Upper lobe of left lung (tissue), 6 donors: ENCODE measurements around the gene UVSSA. TPM values are rescaled to one million over a fixed set of nuclear protein-coding genes. Genes with fewer than 3 reads are reported as not detected.

Source experiments
- ATAC-seq, 2 donors: fragments of 200-7000 bp; cut with Tn5 transposase; one replicate each; pipeline ENCODE4 v1.9.1; 2022; ENCODE audit warnings: mild to moderate bottlenecking in 2 of 2, moderate library complexity in 2 of 2; ENCODE audit not compliant: low FRiP score in 2 of 2
- DNase-seq, 2 donors: peaks; one replicate each; pipeline ENCODE4 v3.0.0-alpha.2; 2019 to 2020
- H3K27ac ChIP-seq, 4 donors: fragments of 200-600 bp; sonication (generic); one replicate each; pipeline ENCODE4 v1.5.1; 2016 to 2019
- H3K27me3 ChIP-seq, 4 donors: fragments of 200-600 bp; sonication (generic); one replicate each; pipeline ENCODE4 v1.5.1; 2017 to 2019
- H3K36me3 ChIP-seq, 4 donors: fragments of 200-600 bp; sonication (generic); one replicate each; pipeline ENCODE4 v1.5.1; 2016 to 2019
- H3K4me1 ChIP-seq, 4 donors: fragments of 200-600 bp; sonication (generic); one replicate each; pipeline ENCODE4 v1.5.1; 2018 to 2019
- H3K4me3 ChIP-seq, 4 donors: fragments of 200-600 bp; sonication (generic); one replicate each; pipeline ENCODE4 v1.5.1; 2017 to 2019; ENCODE audit warnings: mild to moderate bottlenecking in 2 of 4, moderate library complexity in 1 of 4
- H3K9me3 ChIP-seq, 4 donors: fragments of 200-600 bp; sonication (generic); one replicate each; pipeline ENCODE4 v1.5.1; 2018 to 2019
- CTCF ChIP-seq, 6 experiments: fragments of 450-650 bp in 4 of 6; fragments of 200-600 bp in 2 of 6; sonication (generic) in 2 of 6; IDR thresholded peaks; one replicate each; pipeline ENCODE4 v1.5.1; 2016 to 2019; ENCODE audit warnings: antibody characterized with exemption in 6 of 6
- EP300 ChIP-seq, 4 donors: sonication (generic); formaldehyde crosslinking; IDR thresholded peaks; one replicate each; pipeline ENCODE4 v1.5.1; 2017; ENCODE audit warnings: antibody characterized with exemption in 4 of 4, control low read depth in 2 of 4
- POLR2A ChIP-seq, 4 donors: fragments of 450-650 bp; IDR thresholded peaks; one replicate each; pipeline ENCODE4 v1.5.1; 2016 to 2017; ENCODE audit warnings: antibody characterized with exemption in 4 of 4, mild to moderate bottlenecking in 2 of 4
- POLR2AphosphoS5 ChIP-seq, 2 donors: sonication (generic); formaldehyde crosslinking; IDR thresholded peaks; one replicate each; pipeline ENCODE4 v1.5.1; 2017; ENCODE audit warnings: antibody characterized with exemption in 2 of 2
- WGBS, 2 donors: methylation state at CpG; one replicate each; pipeline ENCODE4 v1.1.5; 2017 to 2018; 5-methylcytosine and 5-hydroxymethylcytosine counted together
- total RNA-seq, 6 donors: library from RNA; depleted of rRNA in 4 of 6; stranded (reverse); fragments of >200 nt in 4 of 6; gene quantifications; one replicate each; pipeline versions ENCODE4 v1.1.0 to v1.2.1, GENCODE V29; 2016 to 2021
- donor health status: DM: no; HTN: no; CAD: no; lungs with moderate emphysema.
- donor health status: DM: no; HTN: yes; CAD: no; lungs with severe emphysema.

Gene UVSSA
- total RNA-seq, 6 donors from 2014 or later, result 15.2 to 138 (median 46.5) TPM

GRCh38 chr4:1345903-1346780 is 866 bp upstream of the UVSSA start:
- 0 to 1% methylated on average over 20 to 58 of the region's 76 CpGs for WGBS, 2 donors

GRCh38 chr4:1347410-1347864 is 429 bp downstream of the UVSSA start:
- H3K36me3 ChIP-seq, result peaks cover 0 to 19% (median 10%) of the 10 kb centered on the region in 4 donors
- H3K27ac ChIP-seq, result peak overlapping the region; percentile 96 to 100 (median 99)
- H3K9me3 ChIP-seq, result no peaks in the 10 kb centered on the region
- DNase-seq (peak in 1 of 2 donors; percentile 76), ATAC-seq (peak; percentile 54 to 67)
- H3K4me1 ChIP-seq, result peaks cover 29 to 56% (median 35%) of the 10 kb centered on the region in 4 donors
- no peaks in the 10 kb centered on the region for H3K27me3 ChIP-seq
- 0% methylated on average over 8 to 40 of the region's 43 CpGs for WGBS, 2 donors
- peak in 1 of 4 donors; percentile 62 for TF ChIP-seq POLR2A (IDR thresholded peaks at IDR 0.05)
- no peak for TF ChIP-seq POLR2AphosphoS5 (IDR thresholded peaks at IDR 0.05)
- TF ChIP-seq CTCF (IDR thresholded peaks at IDR 0.05), result peak in 2 of 6 experiments; percentile 43 to 44
- TF ChIP-seq EP300 (IDR thresholded peaks at IDR 0.05), result no peak
- peak overlapping the region; percentile 14 to 100 (median 97) for H3K4me3 ChIP-seq

More at GRCh38 chr4:1345903-1346780, 866 bp upstream of the UVSSA start:
- peak overlapping the region; percentile 96 to 100 (median 99) for H3K27ac ChIP-seq
- H3K36me3 ChIP-seq, result peaks cover 4 to 21% (median 9%) of the 10 kb centered on the region in 4 donors
- ATAC-seq (peak; percentile 0 to 37), DNase-seq (peak; percentile 44 to 93)
- H3K9me3 ChIP-seq, result no peaks in the 10 kb centered on the region
- H3K4me3 ChIP-seq, result peak overlapping the region; percentile 88 to 100 (median 97)
- peaks cover 24 to 49% (median 33%) of the 10 kb centered on the region in 4 donors for H3K4me1 ChIP-seq
- TF ChIP-seq POLR2A (IDR thresholded peaks at IDR 0.05) (no peak), POLR2AphosphoS5 (IDR thresholded peaks at IDR 0.05) (no peak)
- H3K27me3 ChIP-seq, result no peaks in the 10 kb centered on the region

DNA sequence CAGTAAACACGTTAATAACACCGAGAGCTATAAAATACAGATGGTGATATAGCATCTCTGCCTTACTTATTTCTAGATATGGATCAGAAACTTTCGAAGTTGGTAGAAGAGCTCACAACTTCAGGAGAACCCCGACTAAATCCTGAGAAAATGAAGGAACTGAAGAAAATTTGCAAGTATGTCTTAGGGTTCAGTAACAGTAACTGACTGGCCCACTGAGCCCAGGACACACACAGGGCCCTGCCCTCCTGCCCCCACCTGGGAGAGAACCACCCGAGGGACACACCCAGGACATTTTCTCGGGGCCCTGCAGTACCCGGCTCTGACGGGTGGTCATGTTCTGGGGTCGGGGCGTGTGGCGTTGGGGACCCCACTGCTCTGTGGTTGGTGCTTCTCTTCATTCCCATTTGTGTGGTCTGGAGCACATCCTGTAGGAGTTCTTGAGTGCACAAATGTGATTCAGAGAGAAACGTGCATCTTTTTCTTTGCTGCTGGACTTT is 1.1 kb downstream of the UVSSA start:
- 72 to 75% methylated on average over 10 to 12 of the region's 12 CpGs for WGBS, 2 donors
- Histone ChIP-seq H3K4me3 (peak overlapping the region; percentile 14 to 100 (median 97)), H3K36me3 (peaks cover 0 to 25% (median 15%) of the 10 kb centered on the region in 4 donors), H3K4me1 (peaks cover 29 to 56% (median 35%) of the 10 kb centered on the region in 4 donors), H3K27me3 (no peaks in the 10 kb centered on the region), H3K27ac (peak overlapping the region; percentile 96 to 100 (median 99)), H3K9me3 (no peaks in the 10 kb centered on the region)
- no peak for TF ChIP-seq EP300 (IDR thresholded peaks at IDR 0.05)
- no peak for TF ChIP-seq CTCF (IDR thresholded peaks at IDR 0.05)
- TF ChIP-seq POLR2AphosphoS5 (IDR thresholded peaks at IDR 0.05), result no peak
- TF ChIP-seq POLR2A (IDR thresholded peaks at IDR 0.05), result no peak
- no peak for ATAC-seq
- peak in 1 of 2 donors; percentile 45 for DNase-seq

GRCh38 chr4:1348746-1349145 is 1.7 kb downstream of the UVSSA start:
- no peaks in the 10 kb centered on the region for H3K9me3 ChIP-seq
- peaks cover 29 to 56% (median 35%) of the 10 kb centered on the region in 4 donors for H3K4me1 ChIP-seq
- TF ChIP-seq EP300 (IDR thresholded peaks at IDR 0.05), result no peak
- no peak for TF ChIP-seq POLR2AphosphoS5 (IDR thresholded peaks at IDR 0.05)
- no peak for TF ChIP-seq CTCF (IDR thresholded peaks at IDR 0.05)
- TF ChIP-seq POLR2A (IDR thresholded peaks at IDR 0.05), result no peak
- H3K4me3 ChIP-seq, result peak overlapping the region in 1 of 4 donors; percentile 100
- H3K27ac ChIP-seq, result peak overlapping the region; percentile 96 to 100 (median 99)
- peaks cover 0 to 32% (median 21%) of the 10 kb centered on the region in 4 donors for H3K36me3 ChIP-seq
- 76 to 77% methylated on average over 25 of the region's 25 CpGs for WGBS, 2 donors
- no peaks in the 10 kb centered on the region for H3K27me3 ChIP-seq
- DNase-seq (peak in 1 of 2 donors; percentile 71), ATAC-seq (no peak)
